ENCODE data around the gene LSAMP. TPM values are rescaled to one million over a fixed set of nuclear protein-coding genes. Genes with fewer than 3 reads are reported as not detected.

Gene LSAMP
- total and polyA plus RNA-seq, 2 of the 13 experiments (the other 11 are each of a cell fraction or from before 2014, with no cell fraction given) = not detected

GRCh38 chr3:116281313-116282143, 163.8 kb downstream of the LSAMP start:
- Histone ChIP-seq H3K27me3 (ENCODE audit: control insufficient read depth in 1 of 2, insufficient read depth in 2 of 2, low read length in 2 of 2) (no peaks in the 10 kb centered on the region; a peak in 1 of 5 replicates), H3K4me3 (replicated peaks in 1 of 3; ENCODE audit: insufficient read depth in 1 of 3, low read depth in 2 of 3, low read length in 3 of 3) (no peak overlapping the region), H3K9me3 (ENCODE audit: low read length) (no peaks in the 10 kb centered on the region), H3K4me2 (ENCODE audit: low read depth, low read length) (no peak overlapping the region), H3K79me2 (ENCODE audit: insufficient read depth, low read length) (no peaks in the 10 kb centered on the region), H4K20me1 (ENCODE audit: insufficient read depth, low read length) (no peaks in the 10 kb centered on the region), H3K4me1 (ENCODE audit: insufficient read depth, low read length) (no peaks in the 10 kb centered on the region), H2AFZ (ENCODE audit: low read length) (no peak overlapping the region), H3K27ac (ENCODE audit: extremely low read length, insufficient read depth, low read length) (no peak overlapping the region), H3K36me3 (replicated peaks in 1 of 2; ENCODE audit: control insufficient read depth in 1 of 2, insufficient read depth in 2 of 2, low read length in 2 of 2) (no peaks in the 10 kb centered on the region), H3K9ac (ENCODE audit: insufficient read depth, low read depth, low read length) (no peak overlapping the region)
- WGBS (ENCODE audit: low lambda C conversion rate) = 2% methylated on average over 4 of the region's 4 CpGs
- intact Hi-C loops (cut with micrococcal nuclease; ENCODE audit: unreplicated experiment) = no loop called here
- ChIA-PET CTCF (ENCODE audit: low intra/inter-chr PET ratio, low total read pairs) (no interaction called here), POLR2A (no interaction called here)
- BruUV-seq (replicated peaks) = no TSS peak
- no peak for FAIRE-seq
- ATAC-seq = no peak
- in situ Hi-C loops (cut with HindIII; ENCODE audit: extremely low pct_ligation_motif_present, low pct_unique_long_range_greater_than_20kb) = no loop called here
- no peak for DNase-seq (ENCODE audit: low spot score)
- TF ChIP-seq NFKB2 (CRISPR knock-in tag; IDR thresholded peaks at IDR 0.05; ENCODE audit: borderline replicate concordance) = no peak
- no peak for TF ChIP-seq ZNF724P (CRISPR knock-in tag; IDR thresholded peaks at IDR 0.05; ENCODE audit: borderline replicate concordance)
- TF ChIP-seq ARID4A (CRISPR knock-in tag; IDR thresholded peaks at IDR 0.05; ENCODE audit: borderline replicate concordance) = no peak
- no peak for TF ChIP-seq ZMYM3 (CRISPR knock-in tag; IDR thresholded peaks at IDR 0.05)
- TF ChIP-seq ZNF546 (CRISPR knock-in tag; conservative IDR thresholded peaks at IDR 0.05) = no peak
- no peak for TF ChIP-seq FOXM1 (CRISPR knock-in tag; IDR thresholded peaks at IDR 0.05)
- TF ChIP-seq ZBTB40 (IDR thresholded peaks at IDR 0.05) = no peak
- no peak for TF ChIP-seq ZBTB40 (CRISPR knock-in tag; IDR thresholded peaks at IDR 0.05)
- TF ChIP-seq AGO1 (IDR thresholded peaks at IDR 0.05; ENCODE audit: low read depth, low read length, poor library complexity, severe bottlenecking) = no peak
- no peak for TF ChIP-seq NKX3-1 (CRISPR knock-in tag; IDR thresholded peaks at IDR 0.05)
- no peak for TF ChIP-seq NR1H2 (CRISPR knock-in tag; IDR thresholded peaks at IDR 0.05; ENCODE audit: borderline replicate concordance, low read depth)

Measured in HepG2 (cell line).